Breast epithelium (tissue), 4 donors: ENCODE measurements around the gene TCF7. TPM values are rescaled to one million over a fixed set of nuclear protein-coding genes. Genes with fewer than 3 reads are reported as not detected.

Experiments used
- DNase-seq, 2 donors: peaks; one replicate each; pipeline ENCODE4 v3.0.0-alpha.2; 2019; ENCODE audit warnings: low spot score in 2 of 2
- H3K27ac ChIP-seq, 2 donors: fragments of 200-600 bp; sonication (generic) in 1 of 2; one replicate each; pipeline ENCODE4 v1.5.1; 2016 to 2019; ENCODE audit warnings: mild to moderate bottlenecking in 1 of 2
- H3K27me3 ChIP-seq, 2 donors: fragments of 200-600 bp; sonication (generic) in 1 of 2; one replicate each; pipeline versions ENCODE4 v1.5.1 to v1.6.0; 2017 to 2019; ENCODE audit warnings: control low read depth in 1 of 2, mild to moderate bottlenecking in 1 of 2
- H3K36me3 ChIP-seq: fragments of 200-600 bp; one replicate; pipeline ENCODE4 v1.5.1; 2019
- H3K4me1 ChIP-seq, 2 donors: fragments of 200-600 bp; sonication (generic); one replicate each; pipeline ENCODE4 v1.5.1; 2016 to 2019; ENCODE audit warnings: control low read depth in 1 of 2
- H3K4me3 ChIP-seq, 3 donors: fragments of 200-600 bp; sonication (generic); 1 replicate in 2 of 3; 2 replicates in 1 of 3; pipeline ENCODE4 v1.5.1; 2016 to 2019; ENCODE audit warnings: mild to moderate bottlenecking in 3 of 3, moderate library complexity in 2 of 3
- H3K9me3 ChIP-seq, 2 donors: fragments of 200-600 bp; sonication (generic) in 1 of 2; one replicate each; pipeline ENCODE4 v1.5.1; 2016 to 2019; ENCODE audit warnings: control low read depth in 1 of 2
- POLR2A ChIP-seq: fragments of 450-650 bp; IDR thresholded peaks from one replicate; pipeline ENCODE4 v1.6.1; 2016; ENCODE audit warnings: antibody characterized with exemption, mild to moderate bottlenecking, moderate library complexity
- POLR2AphosphoS5 ChIP-seq, 3 donors: sonication (generic); formaldehyde crosslinking; IDR thresholded peaks; one replicate each; pipeline ENCODE4 v1.6.1; 2017; ENCODE audit warnings: antibody characterized with exemption in 3 of 3
- intact Hi-C: fragments of 100-400 bp; cut with DNase I; formaldehyde crosslinking; loops from one replicate; pipeline ENCODE4 v1.15.1; 2023; ENCODE audit warnings: low total_unique reads
- total RNA-seq, 3 donors: library from RNA; depleted of rRNA; stranded (reverse); fragments of >200 nt; gene quantifications; one replicate each; pipeline ENCODE4 v1.1.0, GENCODE V29; 2016
- TF ChIP-seq, protein P1 (sequence below), 3 donors: fragments of 450-650 bp; IDR thresholded peaks; one replicate each; pipeline ENCODE4 v1.5.1; 2016 to 2017; ENCODE audit warnings: antibody characterized with exemption in 3 of 3, mild to moderate bottlenecking in 3 of 3, moderate library complexity in 3 of 3

Gene TCF7
- total RNA-seq, 3 donors from 2014 or later: 2.1 to 8.0 (median 6.6) TPM

DNA sequence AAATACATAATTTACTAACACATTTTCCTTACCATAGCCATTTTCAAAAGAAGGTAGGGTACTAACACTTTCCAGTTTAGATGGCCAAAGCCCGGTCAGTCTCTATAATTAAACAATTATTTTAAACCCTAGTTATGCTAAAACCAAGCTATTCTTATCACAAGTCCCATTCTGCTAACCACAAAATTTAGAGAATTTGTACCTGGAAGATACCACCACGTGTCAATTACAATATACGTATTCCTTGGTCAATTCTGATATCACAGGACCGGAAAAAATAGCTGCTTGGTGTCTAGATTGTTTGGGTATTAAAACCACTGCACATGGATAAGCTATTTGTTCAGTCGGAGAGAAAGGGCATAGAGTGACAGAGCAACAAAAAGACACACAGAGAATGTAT, 81.2 kb downstream of the TCF7 start:
- H3K27ac ChIP-seq: no peak overlapping the region
- no peak overlapping the region for H3K4me3 ChIP-seq
- intact Hi-C loops: no loop called here
- no peaks in the 10 kb centered on the region for H3K27me3 ChIP-seq
- no peaks in the 10 kb centered on the region for H3K36me3 ChIP-seq
- DNase-seq: no peak
- TF ChIP-seq, protein P1, sequence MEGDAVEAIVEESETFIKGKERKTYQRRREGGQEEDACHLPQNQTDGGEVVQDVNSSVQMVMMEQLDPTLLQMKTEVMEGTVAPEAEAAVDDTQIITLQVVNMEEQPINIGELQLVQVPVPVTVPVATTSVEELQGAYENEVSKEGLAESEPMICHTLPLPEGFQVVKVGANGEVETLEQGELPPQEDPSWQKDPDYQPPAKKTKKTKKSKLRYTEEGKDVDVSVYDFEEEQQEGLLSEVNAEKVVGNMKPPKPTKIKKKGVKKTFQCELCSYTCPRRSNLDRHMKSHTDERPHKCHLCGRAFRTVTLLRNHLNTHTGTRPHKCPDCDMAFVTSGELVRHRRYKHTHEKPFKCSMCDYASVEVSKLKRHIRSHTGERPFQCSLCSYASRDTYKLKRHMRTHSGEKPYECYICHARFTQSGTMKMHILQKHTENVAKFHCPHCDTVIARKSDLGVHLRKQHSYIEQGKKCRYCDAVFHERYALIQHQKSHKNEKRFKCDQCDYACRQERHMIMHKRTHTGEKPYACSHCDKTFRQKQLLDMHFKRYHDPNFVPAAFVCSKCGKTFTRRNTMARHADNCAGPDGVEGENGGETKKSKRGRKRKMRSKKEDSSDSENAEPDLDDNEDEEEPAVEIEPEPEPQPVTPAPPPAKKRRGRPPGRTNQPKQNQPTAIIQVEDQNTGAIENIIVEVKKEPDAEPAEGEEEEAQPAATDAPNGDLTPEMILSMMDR (IDR thresholded peaks at IDR 0.05): no peak
- no peak for TF ChIP-seq POLR2AphosphoS5 (IDR thresholded peaks at IDR 0.05)
- TF ChIP-seq POLR2A: no peak
- no peaks in the 10 kb centered on the region for H3K9me3 ChIP-seq
- no peaks in the 10 kb centered on the region for H3K4me1 ChIP-seq

Other genes with a start within 250 kb of the TCF7 start
- gene C5orf15, start 146.1 kb upstream of the TCF7 start, total RNA-seq: 10 to 100 TPM; 40.6 to 68.9 (median 41.0) TPM
- 100 to 1,000 TPM; 113 to 141 (median 118) TPM for gene VDAC1, start 109.7 kb upstream of the TCF7 start, total RNA-seq
- 100 to 1,000 TPM; 158 to 291 (median 259) TPM for gene SKP1, start 62.3 kb downstream of the TCF7 start, total RNA-seq
- 100 to 1,000 TPM; 101 to 152 (median 121) TPM for gene PPP2CA, start 111.4 kb downstream of the TCF7 start, total RNA-seq